H1 (cell line): ENCODE data around the gene PRKCZ.

Source experiments
- ATF2 ChIP-seq: IDR thresholded peaks from 2 replicates; pipeline ENCODE4 v1.6.1; 2012; ENCODE audit warnings: low read length, inconsistent platforms
- CHD2 ChIP-seq: IDR thresholded peaks from 2 replicates; pipeline ENCODE4 v1.6.1; 2012; ENCODE audit warnings: low read length, improper control_type of control experiment
- CTCF ChIP-seq, 3 experiments: IDR thresholded peaks; 1 replicate in 2 of 3; 2 replicates in 1 of 3; pipeline versions ENCODE4 v1.5.1 to v1.6.1; 2011; ENCODE audit warnings: low read length in 3 of 3, mild to moderate bottlenecking in 3 of 3, inconsistent platforms in 2 of 3, low read depth in 1 of 3, moderate library complexity in 1 of 3; ENCODE audit not compliant: insufficient read depth in 1 of 3; ENCODE audit errors: control extremely low read depth in 1 of 3
- FOSL1 ChIP-seq: IDR thresholded peaks from 2 replicates; pipeline ENCODE4 v1.6.1; 2011; ENCODE audit warnings: mild to moderate bottlenecking, low read depth, low read length, moderate library complexity; ENCODE audit not compliant: insufficient read depth
- JUN ChIP-seq: IDR thresholded peaks from 2 replicates; pipeline ENCODE4 v1.6.1; 2011; ENCODE audit warnings: low read depth, mild to moderate bottlenecking, improper control_type of control experiment, low read length
- JUND ChIP-seq: IDR thresholded peaks from 2 replicates; pipeline ENCODE4 v1.6.1; 2011; ENCODE audit warnings: mild to moderate bottlenecking, improper control_type of control experiment, low read length
- MAX ChIP-seq: IDR thresholded peaks from 2 replicates; pipeline ENCODE4 v1.6.1; 2012; ENCODE audit warnings: inconsistent platforms
- NRF1 ChIP-seq: IDR thresholded peaks from 2 replicates; pipeline ENCODE4 v1.6.1; 2011; ENCODE audit warnings: mild to moderate bottlenecking, low read depth, low read length, improper control_type of control experiment
- POLR2AphosphoS5 ChIP-seq: IDR thresholded peaks from 2 replicates; pipeline ENCODE4 v1.6.1; 2011; ENCODE audit warnings: low read depth, low read length
- RAD21 ChIP-seq, 2 experiments: IDR thresholded peaks in 1 of 2; conservative IDR thresholded peaks in 1 of 2; 2 replicates each; pipeline ENCODE4 v1.6.1; 2011; ENCODE audit warnings: low read depth in 2 of 2, low read length in 2 of 2, improper control_type of control experiment in 1 of 2, inconsistent platforms in 1 of 2, mild to moderate bottlenecking in 1 of 2, moderate library complexity in 1 of 2
- SP1 ChIP-seq: IDR thresholded peaks from 2 replicates; pipeline ENCODE4 v1.6.1; 2011; ENCODE audit warnings: low read depth, low read length
- TBP ChIP-seq: IDR thresholded peaks from 2 replicates; pipeline ENCODE4 v1.6.1; 2011; ENCODE audit warnings: low read depth, low read length, improper control_type of control experiment
- TEAD4 ChIP-seq: IDR thresholded peaks from 2 replicates; pipeline ENCODE4 v1.6.1; 2012; ENCODE audit warnings: low read depth, low read length, inconsistent platforms, mixed read lengths

GRCh38 chr1:2115702-2116341 lies 65.6 kb downstream of the PRKCZ start:
- TF ChIP-seq CTCF (IDR thresholded peaks at IDR 0.05; ENCODE audit: control extremely low read depth in 1 of 3, insufficient read depth in 1 of 3, low read depth in 1 of 3, low read length in 3 of 3) (no peak; a peak in 1 of 4 replicates), POLR2AphosphoS5 (no peak), JUND (no peak), NRF1 (no peak), MAX (no peak; the same call in 1 of the 2 replicates), JUN (no peak), ATF2 (no peak), TBP (no peak), CHD2 (no peak), SP1 (no peak), FOSL1 (no peak), RAD21 (IDR thresholded peaks at IDR 0.05 in 1 of 2, conservative IDR thresholded peaks at IDR 0.05 in 1 of 2; ENCODE audit: low read depth in 2 of 2, low read length in 2 of 2) (no peak), TEAD4 (0 out of 2 replicates have a peak, but pooled peaks have one; percentile 55)
